GM19193 (cell line): ENCODE results near the gene LGR5.

Experiments used
- POLR2A ChIP-seq: IDR thresholded peaks from 4 replicates; pipeline ENCODE4 v1.6.1; 2011; ENCODE audit not compliant: insufficient read depth, insufficient read length; ENCODE audit errors: extremely low read depth

The LGR5 gene

DNA sequence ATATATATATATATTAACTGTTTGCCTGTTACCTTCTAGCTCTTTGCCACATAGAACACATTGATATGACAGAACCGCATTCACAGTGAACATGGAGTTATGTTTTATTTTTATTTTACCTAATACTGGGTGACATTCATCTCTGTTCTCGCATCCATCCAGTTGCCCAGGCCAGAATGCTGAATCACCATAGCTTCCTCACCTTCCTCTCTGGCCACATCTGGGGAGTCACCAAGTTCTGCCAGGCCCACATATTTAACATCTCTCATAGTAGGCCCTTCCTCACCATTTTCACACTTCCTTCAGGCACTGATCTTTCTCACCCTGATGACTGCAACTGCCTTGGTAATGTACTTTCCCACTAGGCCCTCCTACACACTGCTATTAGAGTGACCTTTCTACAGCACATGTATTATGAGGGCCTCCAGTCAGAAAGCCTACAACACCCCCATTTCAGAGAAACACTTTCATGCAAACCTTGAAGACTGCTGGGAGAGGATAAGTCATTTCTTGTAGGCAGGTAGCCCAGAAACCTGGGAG is 106.8 kb downstream of the LGR5 start:
- TF ChIP-seq POLR2A = no peak

GRCh38 chr12:71548893-71549292 is 109.3 kb downstream of the LGR5 start:
- TF ChIP-seq POLR2A = no peak

GRCh38 chr12:71551529-71551928 is 111.9 kb downstream of the LGR5 start:
- TF ChIP-seq POLR2A = no peak

- no peak for TF ChIP-seq POLR2A
Measured at GRCh38 chr12:71552728-71553501, 113.3 kb downstream of the LGR5 start.

DNA sequence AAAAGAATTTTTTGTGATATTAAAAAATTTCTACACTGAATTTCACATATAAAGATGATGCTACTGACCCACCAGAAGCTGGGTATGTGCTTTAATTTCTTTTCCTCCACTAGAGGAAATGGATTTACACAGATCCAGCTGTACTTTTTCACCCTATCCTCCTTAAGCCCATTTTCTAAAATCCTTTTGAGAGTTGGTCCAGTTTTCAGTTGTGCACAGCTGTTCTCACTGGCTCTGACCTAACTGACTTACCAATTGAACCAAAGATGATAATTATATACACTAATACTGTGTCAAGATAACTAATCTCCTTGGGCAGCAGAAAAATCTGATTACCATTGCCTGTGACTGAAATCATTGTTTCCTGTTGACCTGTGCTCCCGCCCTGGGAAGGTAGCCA is 115.6 kb downstream of the LGR5 start:
- no peak for TF ChIP-seq POLR2A

DNA sequence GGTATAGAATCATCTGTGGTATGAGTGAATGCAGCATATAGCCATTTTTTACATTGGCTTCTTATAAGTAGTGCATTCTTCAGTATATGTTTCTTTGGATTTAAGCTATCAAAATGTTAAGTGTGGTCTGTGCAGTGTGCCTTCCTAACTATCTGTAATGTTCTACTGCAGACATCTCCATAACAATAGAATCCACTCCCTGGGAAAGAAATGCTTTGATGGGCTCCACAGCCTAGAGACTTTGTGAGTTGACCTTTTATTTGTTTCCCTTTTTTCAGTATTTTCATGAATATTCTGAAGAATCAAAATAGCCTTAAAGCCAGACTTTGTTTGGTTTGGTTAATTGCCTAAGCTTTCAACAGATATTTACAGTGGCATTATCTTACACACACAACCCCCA is 116.8 kb downstream of the LGR5 start:
- no peak for TF ChIP-seq POLR2A

DNA sequence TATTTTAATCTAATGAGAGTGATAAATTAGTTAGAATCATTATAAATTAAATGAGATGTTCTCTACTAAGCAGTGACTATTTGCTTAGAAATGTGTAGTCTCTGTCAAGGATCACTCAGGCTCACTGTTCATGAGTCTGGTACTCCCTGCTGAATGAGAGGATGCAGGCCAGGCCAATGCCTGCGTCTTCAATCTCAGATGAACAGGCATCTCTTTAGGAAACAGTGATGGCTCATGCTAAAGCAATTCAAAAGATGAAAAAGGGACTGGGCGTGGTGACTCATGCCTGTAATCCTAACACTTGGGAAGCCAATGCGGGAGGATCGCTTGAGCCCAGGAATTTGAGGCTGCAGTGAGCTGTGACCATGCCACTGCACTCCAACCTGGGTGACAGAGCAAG is 117.3 kb downstream of the LGR5 start:
- no peak for TF ChIP-seq POLR2A

DNA sequence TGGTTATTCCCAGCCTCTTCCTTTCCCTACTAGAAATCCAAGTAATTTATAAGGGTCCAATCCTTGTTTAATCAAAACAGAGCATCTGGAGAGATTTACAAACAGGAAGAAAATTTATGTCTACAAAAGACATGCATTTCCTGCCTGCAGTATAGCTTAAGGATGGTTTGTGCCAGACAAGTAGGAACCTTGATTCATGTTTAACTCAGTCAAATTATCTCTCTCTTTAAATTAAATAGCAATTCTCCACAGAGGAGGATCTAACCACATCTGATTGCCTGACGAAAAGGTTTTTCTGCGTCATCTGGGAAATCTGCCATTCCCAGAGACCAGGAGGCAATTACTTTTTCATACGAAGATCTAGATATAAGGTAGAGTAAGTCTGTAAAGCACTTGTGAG is 118.8 kb downstream of the LGR5 start:
- no peak for TF ChIP-seq POLR2A

GRCh38 chr12:71562676-71563595 is 123.3 kb downstream of the LGR5 start:
- no peak for TF ChIP-seq POLR2A

DNA sequence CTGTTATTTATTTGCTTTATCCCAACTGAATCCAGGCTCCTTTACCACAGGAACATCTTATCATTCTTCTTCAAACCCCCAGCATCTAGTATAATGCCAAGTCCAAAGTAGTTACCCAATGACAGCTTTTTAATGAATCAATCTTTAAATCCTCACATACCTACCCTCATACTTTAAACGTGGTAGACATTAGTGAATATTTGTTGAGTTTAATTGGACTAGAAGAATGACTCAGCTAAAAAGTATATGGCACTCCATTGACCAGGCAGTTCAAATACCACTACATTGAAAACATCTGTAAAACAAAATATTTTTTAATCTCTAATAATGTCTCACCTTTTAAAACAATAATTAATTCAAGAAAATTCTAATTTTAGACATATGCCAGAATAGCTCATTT is 125.9 kb downstream of the LGR5 start:
- TF ChIP-seq POLR2A = no peak

DNA sequence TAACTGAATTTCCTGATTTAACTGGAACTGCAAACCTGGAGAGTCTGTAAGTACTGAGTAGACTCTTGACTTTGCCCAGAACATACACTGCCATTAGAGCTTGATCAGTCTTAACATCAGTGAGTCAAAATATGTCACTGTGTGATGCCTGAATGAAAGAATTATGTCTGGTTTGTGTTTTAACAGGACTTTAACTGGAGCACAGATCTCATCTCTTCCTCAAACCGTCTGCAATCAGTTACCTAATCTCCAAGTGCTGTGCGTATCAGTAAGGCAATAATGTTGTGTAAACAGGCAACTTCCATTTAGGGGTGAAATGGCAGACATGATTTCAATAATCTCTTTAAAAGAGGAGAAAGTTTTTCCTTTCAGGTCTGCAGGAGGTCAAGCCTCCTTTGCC is 127.1 kb downstream of the LGR5 start:
- no peak for TF ChIP-seq POLR2A

GRCh38 chr12:71567537-71567936 is 127.9 kb downstream of the LGR5 start:
- TF ChIP-seq POLR2A = no peak

DNA sequence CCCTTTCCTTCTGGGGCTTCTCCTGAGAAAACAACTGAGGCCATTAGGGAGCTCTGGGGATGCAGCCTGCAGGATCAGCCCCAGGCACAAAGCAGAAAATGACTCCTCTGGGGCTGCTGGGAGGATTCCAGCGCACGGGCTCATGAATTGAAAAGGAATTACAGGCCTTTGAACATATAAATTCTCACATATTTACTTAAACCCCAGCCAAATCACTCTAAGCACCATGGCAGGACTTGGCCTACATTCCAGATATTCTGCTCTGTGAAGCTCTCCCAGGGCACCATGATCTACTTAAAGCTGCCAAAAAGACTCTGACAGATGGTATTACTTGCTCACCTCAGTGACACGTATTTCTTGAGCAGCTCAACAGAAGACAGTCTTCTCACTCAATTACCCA is 136.9 kb downstream of the LGR5 start:
- no peak for TF ChIP-seq POLR2A

GRCh38 chr12:71578694-71579258 is 139.2 kb downstream of the LGR5 start:
- TF ChIP-seq POLR2A = no peak

GRCh38 chr12:71581206-71581605 is 141.6 kb downstream of the LGR5 start:
- no peak for TF ChIP-seq POLR2A
